Measurements from ENCODE around the gene PLCB4. TPM values are rescaled to one million over a fixed set of nuclear protein-coding genes. Genes with fewer than 3 reads are reported as not detected.

PLCB4 gene
- total RNA-seq, 1 experiment from 2014 or later: 12.9 TPM

DNA sequence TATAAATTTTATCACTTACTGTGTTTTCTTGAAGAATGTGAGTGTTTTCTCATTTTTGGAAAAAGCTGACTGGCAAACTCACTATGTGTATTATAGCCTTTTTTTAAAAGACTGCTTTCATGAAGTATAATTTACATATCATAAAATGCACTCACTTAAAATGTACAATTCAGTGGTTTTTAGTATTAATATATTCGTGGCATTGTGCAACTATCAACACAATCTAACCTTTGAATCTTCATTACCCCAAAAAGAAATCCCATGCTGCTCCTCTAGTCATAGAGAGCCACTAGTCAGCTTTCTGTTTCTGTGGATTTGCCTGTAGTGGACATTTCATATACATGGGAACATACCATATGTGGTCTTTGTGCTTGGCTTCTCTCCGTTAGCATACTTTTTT lies 143.8 kb downstream of the PLCB4 start:
- no peaks in the 10 kb centered on the region for H3K4me1 Mint-ChIP-seq (ENCODE audit: low read depth, unreplicated experiment)
- intact Hi-C loops (cut with micrococcal nuclease; ENCODE audit: unreplicated experiment): loop anchor here (10.0 kb wide), 1 partner anchor 142 kb away; no protein-coding TSS in a partner anchor

DNA sequence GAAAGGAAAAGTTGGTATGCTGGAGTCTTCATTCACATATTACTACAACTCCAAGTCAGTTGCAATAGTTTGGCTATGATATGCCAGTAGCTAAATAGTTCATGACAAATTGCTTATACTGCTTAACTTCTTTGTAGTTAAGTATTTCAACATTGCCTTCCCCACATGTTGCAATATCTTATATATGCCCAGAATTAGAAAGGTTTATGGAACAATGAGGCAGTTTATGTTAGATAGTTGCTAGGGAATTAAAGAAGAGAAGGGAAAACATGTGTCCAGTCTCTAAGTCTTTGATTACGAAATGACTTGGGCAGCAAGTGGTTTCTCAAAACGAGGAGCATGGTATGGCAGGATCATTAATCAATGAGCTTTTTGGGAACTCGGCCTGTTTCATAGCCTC lies 145.8 kb downstream of the PLCB4 start:
- Mint-ChIP-seq H3K27me3 (ENCODE audit: unreplicated experiment) (no peaks in the 10 kb centered on the region), H3K9me3 (ENCODE audit: low read depth, unreplicated experiment) (no peaks in the 10 kb centered on the region), H3K27ac (ENCODE audit: unreplicated experiment) (no peak overlapping the region), H3K36me3 (ENCODE audit: insufficient read depth, unreplicated experiment) (no peaks in the 10 kb centered on the region), H3K4me3 (ENCODE audit: low read depth, unreplicated experiment) (no peak overlapping the region), H3K4me1 (ENCODE audit: low read depth, unreplicated experiment) (no peaks in the 10 kb centered on the region)
- no TSS peak for BruUV-seq (replicated peaks)
- TF ChIP-seq, protein P1, sequence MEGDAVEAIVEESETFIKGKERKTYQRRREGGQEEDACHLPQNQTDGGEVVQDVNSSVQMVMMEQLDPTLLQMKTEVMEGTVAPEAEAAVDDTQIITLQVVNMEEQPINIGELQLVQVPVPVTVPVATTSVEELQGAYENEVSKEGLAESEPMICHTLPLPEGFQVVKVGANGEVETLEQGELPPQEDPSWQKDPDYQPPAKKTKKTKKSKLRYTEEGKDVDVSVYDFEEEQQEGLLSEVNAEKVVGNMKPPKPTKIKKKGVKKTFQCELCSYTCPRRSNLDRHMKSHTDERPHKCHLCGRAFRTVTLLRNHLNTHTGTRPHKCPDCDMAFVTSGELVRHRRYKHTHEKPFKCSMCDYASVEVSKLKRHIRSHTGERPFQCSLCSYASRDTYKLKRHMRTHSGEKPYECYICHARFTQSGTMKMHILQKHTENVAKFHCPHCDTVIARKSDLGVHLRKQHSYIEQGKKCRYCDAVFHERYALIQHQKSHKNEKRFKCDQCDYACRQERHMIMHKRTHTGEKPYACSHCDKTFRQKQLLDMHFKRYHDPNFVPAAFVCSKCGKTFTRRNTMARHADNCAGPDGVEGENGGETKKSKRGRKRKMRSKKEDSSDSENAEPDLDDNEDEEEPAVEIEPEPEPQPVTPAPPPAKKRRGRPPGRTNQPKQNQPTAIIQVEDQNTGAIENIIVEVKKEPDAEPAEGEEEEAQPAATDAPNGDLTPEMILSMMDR (IDR thresholded peaks at IDR 0.05; ENCODE audit: unreplicated experiment): no peak
- DNase-seq: no peak
- CTCF ChIA-PET: no interaction called here
- intact Hi-C loops (cut with micrococcal nuclease; ENCODE audit: unreplicated experiment): loop anchor here (10.0 kb wide), 1 partner anchor 140 kb away; no protein-coding TSS in a partner anchor

More for the DNA sequence above, 143.8 kb downstream of the PLCB4 start:
- no peak for DNase-seq
- TF ChIP-seq, protein P1 (IDR thresholded peaks at IDR 0.05; ENCODE audit: unreplicated experiment): no peak
- BruUV-seq (replicated peaks): no TSS peak
- H3K36me3 Mint-ChIP-seq (ENCODE audit: insufficient read depth, unreplicated experiment): no peaks in the 10 kb centered on the region
- H3K4me3 Mint-ChIP-seq (ENCODE audit: low read depth, unreplicated experiment): no peak overlapping the region
- CTCF ChIA-PET: interaction anchor here (0.6 kb wide), 1 partner anchor 566 kb away, joined by 3 read pairs; no protein-coding TSS in a partner anchor
- H3K9me3 Mint-ChIP-seq (ENCODE audit: low read depth, unreplicated experiment): no peaks in the 10 kb centered on the region
- no peaks in the 10 kb centered on the region for H3K27me3 Mint-ChIP-seq (ENCODE audit: unreplicated experiment)
- no peak overlapping the region for H3K27ac Mint-ChIP-seq (ENCODE audit: unreplicated experiment)

DNA sequence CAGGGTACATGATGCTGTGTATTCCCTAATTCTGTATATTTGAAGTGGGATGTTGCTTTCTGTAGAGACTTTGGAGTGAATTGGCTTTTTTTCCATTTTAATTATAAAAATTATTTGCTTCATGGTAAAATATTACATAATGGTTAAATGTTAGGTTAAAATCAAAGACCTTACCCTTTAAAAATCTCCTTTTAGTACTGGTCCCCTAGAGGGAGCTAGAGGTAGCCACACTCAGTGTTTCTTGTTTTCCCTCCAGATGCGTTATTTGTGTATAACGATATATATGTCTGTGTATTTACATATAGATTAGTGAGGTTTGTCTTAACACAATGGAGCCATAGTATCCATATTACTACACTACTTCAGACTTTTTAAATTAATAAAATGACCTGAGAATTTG lies 146.7 kb downstream of the PLCB4 start:
- BruUV-seq (replicated peaks): no TSS peak
- Mint-ChIP-seq H3K27me3 (ENCODE audit: unreplicated experiment) (no peaks in the 10 kb centered on the region), H3K9me3 (ENCODE audit: low read depth, unreplicated experiment) (no peaks in the 10 kb centered on the region), H3K36me3 (ENCODE audit: insufficient read depth, unreplicated experiment) (no peaks in the 10 kb centered on the region), H3K4me1 (ENCODE audit: low read depth, unreplicated experiment) (no peaks in the 10 kb centered on the region), H3K4me3 (ENCODE audit: low read depth, unreplicated experiment) (no peak overlapping the region), H3K27ac (ENCODE audit: unreplicated experiment) (no peak overlapping the region)
- no peak for DNase-seq
- TF ChIP-seq, protein P1 (IDR thresholded peaks at IDR 0.05; ENCODE audit: unreplicated experiment): no peak
- CTCF ChIA-PET: no interaction called here
- intact Hi-C loops (cut with micrococcal nuclease; ENCODE audit: unreplicated experiment): loop anchor here (10.0 kb wide), 1 partner anchor 139 kb away; no protein-coding TSS in a partner anchor

DNA sequence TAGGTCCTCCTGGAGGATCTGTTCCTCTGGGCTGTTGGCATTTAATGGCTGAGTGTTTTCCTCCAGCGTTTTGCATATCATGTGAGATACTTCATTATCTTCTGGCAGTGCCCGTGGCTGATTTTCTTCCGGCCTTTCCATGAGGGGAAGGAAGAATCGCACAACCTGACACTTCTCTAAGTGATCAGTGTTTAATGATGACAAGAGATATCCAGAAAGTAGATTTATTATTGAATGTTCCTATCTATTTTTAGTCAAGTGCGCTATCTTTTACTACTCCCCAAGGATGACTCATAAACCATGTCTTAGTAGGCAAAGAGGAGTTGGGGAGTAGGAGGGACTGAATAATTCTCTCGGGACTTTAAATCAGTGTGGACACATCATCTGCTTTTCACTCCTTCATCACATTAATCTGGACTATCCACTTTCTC lies 149.7 kb downstream of the PLCB4 start:
- TF ChIP-seq, protein P1 (IDR thresholded peaks at IDR 0.05; ENCODE audit: unreplicated experiment): no peak
- no peaks in the 10 kb centered on the region for H3K27me3 Mint-ChIP-seq (ENCODE audit: unreplicated experiment)
- no peaks in the 10 kb centered on the region for H3K9me3 Mint-ChIP-seq (ENCODE audit: low read depth, unreplicated experiment)
- CTCF ChIA-PET: no interaction called here
- intact Hi-C loops (cut with micrococcal nuclease; ENCODE audit: unreplicated experiment): loop anchor here (10.0 kb wide), 1 partner anchor 136 kb away; no protein-coding TSS in a partner anchor
- no peaks in the 10 kb centered on the region for H3K36me3 Mint-ChIP-seq (ENCODE audit: insufficient read depth, unreplicated experiment)
- H3K4me3 Mint-ChIP-seq (ENCODE audit: low read depth, unreplicated experiment): no peak overlapping the region
- no TSS peak for BruUV-seq (replicated peaks)
- no peaks in the 10 kb centered on the region for H3K4me1 Mint-ChIP-seq (ENCODE audit: low read depth, unreplicated experiment)
- H3K27ac Mint-ChIP-seq (ENCODE audit: unreplicated experiment): no peak overlapping the region
- DNase-seq: no peak
